NCI-H2227 (cell line): Measurements from ENCODE around the gene GRIN2A.

Experiments used
- DNase-seq: peaks from one replicate; lab custom pipeline; 2025; ENCODE audit not compliant: unreplicated experiment; lab: John Stamatoyannopoulos, UW

GRIN2A gene

DNA sequence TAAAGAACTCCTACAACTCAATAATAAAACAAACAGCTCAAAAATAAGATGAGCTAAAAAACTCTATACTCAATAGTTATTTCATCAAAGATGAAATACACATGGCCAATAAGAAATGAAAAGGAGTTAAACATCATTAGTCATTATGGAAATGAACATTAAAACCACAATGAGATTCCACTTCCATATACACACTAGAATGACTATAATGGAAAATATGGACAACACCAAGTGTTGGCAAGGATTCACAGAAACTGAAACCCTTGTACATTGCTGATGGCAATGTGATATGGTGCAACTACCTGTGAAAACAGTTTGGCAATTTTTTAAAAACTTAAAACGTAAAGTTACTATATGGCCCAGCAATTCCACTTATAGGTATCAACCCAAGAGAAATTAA, 91.4 kb downstream of the GRIN2A start:
- no peak for DNase-seq

DNA sequence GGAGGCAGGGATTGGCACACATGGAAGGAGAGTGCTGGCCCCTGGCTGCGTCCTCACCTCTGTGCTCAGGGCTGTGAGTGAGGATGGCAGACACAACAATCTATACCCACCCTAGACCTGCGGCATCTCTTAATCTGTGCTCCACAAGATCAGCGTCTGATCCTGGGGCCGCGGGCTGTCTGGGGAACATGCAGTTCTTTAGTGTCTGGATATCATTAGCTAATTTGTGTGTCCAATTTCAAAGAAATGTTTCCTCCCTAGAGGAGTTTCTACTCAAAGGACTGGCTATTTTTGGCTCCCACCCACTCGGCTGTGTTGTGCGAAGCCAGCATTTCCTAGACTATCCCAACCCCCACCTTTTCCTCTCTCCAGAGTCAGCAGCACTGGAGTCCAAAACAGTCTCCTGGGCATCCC, 93.8 kb downstream of the GRIN2A start:
- DNase-seq: no peak

DNA sequence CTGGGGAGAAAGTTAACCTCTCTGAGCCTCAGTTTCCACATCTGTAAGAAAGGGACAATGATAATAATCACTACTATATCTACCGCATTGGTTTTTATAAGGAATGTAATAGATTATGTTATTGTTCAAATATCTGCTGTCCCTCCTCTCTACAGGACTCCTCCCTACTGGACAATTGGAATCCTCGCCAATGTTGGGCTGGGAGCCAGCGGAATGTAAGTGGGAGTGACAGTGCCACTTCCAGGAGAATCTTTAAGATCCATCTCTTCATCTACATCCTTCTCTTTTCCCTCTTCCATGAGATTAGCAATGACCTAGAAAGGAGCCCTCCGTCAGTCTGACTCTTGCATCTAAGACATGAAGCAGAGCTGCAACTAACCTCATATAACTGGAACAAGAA, 95.1 kb downstream of the GRIN2A start:
- DNase-seq: no peak

DNA sequence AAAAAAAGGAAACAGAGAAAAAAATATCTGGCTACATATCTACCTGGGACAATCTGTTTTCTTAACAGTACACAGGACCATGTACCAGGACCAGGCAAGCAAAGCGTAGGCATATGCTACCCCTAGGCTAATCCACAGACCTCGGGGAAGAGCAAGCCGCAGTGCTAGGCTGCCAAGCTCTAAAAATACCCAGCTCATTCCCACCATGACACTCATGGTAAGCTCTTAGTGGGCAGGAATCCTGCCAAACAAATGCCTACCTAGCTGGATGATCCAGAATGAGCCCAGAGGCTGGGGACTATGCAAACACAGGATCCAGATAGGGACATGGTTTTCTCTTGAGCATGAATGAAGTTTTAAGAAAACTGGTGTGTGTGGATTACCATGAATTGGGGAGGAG, 95.6 kb downstream of the GRIN2A start:
- DNase-seq: no peak

DNA sequence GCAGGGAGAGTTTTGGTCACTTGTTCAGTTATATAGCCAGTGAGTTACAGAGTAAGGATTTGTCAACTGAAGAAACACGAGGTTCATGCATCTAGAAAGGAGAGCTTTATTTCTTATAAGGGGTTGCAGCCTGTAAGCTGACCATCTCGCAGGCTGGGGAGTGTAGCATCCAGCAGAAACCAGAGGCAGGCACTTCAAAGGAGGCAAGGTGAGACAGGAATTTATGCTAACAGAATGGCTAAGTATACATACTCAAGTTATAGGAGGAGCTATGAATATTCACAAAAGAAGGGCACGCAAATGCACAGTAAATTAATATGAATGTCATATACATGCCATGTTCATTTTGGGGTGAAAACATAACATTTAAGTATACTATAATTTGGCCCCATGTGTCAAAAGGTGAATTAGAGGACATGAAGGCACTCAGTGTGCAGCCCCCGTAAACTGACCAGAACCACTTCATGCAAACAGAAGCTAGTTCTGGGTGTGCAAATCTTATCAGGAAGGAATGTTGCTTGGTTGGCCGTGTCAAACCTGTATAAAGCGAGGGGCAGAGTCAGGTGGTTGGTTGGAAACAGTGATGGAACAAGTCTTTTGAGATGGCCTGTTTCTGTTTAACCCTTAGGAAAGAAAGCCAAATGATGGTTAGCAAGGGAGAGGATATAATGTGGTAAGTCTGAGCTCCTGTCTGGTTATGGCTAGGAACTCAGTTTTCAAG, 97.0 kb downstream of the GRIN2A start:
- no peak for DNase-seq

DNA sequence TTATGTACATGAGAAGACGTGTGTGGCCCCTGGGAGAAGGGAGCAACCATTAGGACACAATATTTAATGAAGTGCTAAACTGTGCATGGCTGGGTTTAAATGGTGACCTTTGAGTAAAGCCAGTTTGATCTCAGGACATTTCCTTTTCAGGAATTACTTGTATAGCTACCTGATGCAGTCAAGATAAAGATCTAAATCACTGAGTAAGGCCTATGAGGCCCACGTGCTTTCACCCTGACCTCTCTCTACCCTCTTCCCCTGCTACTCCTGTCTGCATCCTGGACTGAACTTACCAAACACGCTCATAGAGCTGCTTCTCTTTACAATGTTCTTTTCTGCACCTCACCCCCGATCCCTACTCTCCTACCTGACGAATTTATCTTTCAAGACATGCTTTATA, 98.9 kb downstream of the GRIN2A start:
- DNase-seq: no peak

DNA sequence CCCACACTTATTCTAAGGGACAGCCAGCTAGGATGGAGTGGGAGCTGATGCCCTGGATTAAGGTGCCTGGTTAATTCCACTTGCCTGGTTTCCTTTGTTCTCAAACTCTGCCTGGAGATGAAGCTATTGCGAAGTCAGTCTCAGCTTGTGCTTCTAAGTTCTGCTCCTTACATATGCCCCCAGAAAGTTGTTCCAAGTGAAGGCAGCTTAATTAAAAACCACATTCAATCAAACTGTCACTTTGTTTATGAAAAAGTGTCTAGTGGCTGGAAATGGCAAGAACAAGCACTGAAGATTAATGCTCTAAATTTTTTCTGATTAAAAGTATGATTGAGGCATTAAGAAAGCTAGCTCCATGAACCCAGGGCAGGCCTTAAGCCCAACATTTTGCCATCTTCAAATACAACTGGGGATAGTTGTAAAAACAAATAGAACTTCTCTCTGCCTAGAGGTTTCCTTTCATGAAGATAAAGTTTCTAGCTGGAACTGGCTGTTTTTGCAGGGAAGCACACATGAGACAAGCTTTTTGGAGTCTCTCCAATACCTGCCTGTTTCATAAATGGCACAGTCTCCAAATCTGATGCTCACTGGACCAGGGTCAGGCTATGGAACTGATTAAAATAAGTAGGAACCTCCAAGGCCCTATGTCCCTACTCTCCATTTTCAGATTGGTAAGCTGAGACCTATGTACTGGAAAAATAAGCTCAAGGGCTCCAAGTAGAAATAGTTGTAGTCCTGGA, 100.9 kb downstream of the GRIN2A start:
- DNase-seq: no peak

DNA sequence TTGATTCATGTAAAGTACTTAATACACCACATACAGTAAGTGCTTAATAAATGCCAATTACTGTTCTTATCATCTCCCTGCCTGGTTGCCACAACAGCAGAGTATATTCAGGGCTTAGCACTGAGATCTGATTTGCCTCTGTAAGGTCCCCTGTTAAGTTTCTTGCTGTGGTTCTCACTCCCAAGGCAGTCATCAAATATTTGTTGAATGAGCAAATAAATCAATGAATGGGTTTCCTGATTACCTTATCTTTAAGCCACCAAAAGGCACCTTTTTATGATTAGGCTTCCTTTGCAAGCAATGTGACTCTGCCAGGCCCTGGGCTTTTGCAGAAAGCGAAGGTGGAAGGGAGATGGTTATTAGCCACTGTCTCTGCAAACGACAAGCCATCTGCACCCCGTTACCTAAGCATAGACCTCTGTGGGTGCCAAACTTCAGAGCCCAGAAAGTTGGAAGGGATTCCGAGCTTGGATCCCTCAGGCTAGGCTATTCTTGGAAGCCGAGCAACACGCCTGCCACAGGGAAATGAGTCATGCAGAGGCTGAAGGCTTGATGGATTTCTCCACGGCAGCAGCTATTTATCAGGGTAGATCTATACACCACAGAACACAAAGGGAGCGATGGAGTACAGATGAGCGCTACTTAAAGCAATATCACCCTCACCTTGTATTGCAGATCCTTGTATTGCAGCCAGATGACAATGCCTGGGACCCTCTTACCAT, 102.0 kb downstream of the GRIN2A start:
- no peak for DNase-seq

DNA sequence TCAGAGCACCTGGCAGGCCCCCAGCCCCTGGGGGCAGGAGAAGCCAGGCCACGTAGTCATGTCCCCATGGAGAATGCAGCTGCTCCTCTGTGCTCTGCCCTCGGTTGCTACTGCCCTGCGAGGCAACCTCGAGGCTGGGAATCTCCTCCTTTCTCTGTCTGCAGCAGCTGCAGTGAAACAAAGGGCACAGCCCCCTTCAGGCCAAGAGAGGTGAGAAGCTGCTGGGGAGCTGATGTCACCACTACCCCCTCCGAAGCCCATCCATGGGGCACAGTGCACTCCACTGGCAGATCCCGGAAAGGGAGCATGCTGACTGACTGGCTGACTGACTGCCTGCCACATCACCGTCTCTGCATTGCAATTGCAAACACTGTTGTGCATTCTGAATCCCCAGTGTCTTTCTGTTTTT, 103.7 kb downstream of the GRIN2A start:
- no peak for DNase-seq

DNA sequence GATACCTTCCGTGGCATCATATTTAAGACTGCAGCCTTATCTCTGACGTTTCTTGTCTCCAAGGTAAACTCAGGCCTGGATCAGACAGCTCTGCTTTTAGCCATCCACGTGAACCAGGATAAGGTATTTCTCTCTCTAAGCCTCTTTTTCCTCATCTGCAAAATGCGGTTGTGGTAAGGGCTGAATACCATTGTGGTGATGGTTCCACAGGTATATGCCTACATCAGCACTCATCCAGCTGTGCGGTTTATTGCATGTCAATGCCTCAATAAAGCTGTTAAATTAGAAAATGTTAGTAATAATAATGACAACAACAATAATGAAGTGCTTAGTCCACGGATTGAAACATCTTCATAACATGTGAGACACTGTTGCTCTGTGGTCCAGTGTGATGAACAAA, 104.4 kb downstream of the GRIN2A start:
- no peak for DNase-seq

DNA sequence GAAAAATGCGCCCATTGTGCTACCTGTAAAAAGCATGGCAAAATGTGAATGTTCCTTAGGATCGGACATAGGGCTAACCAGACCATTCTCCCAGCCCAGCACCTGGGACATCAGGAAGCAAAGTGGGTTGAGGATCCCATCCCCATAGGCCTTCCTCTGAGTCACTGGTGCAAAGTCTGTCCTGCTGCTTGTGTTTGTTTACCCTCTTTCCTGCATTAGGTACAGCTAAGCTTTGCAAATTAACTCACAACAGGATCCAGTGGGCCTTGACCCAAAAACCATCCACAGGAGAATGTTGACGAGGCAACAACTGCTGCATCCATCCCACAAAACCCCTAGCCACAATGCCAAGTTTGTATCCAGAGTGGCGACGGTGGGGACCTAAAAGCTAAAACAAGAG, 106.2 kb downstream of the GRIN2A start:
- DNase-seq: no peak

DNA sequence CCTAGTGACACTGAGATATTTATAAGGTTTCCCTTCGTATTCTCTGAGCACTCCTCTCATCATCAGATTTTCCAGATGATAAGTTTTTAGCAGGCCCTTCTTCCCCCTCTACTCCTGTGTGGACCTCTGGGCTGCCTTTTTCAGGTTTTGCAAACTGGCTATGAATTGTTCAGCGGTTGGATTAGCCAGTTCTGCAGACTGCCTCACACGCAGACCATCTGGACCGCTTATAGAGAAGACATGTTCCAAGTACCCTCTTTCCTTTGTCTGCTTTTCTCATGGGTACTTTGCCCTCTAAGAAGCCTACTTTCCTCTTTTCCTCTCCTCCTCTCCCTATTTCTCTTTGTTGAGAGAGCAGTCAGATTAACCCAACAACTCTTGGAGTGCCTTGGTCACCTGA, 111.6 kb downstream of the GRIN2A start:
- DNase-seq: no peak

DNA sequence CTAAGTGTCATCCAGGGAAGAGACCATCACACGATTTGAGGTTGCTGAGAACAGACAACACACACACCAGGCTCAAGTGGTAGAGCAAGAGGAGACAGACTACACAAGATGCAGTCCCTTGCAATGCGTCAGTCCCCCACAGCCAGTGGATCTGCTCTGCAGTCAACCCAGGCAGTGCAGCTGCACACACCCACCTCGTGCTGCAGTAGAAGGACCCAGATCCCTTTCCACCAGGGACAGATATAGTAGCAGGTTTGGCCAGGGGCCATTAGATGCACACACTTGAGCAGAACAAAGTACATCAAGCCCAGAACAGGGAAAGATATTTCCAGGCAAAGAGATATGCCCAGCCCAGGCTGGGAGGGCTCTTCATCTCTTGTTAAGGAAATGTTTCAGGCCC, 112.9 kb downstream of the GRIN2A start:
- DNase-seq: no peak

DNA sequence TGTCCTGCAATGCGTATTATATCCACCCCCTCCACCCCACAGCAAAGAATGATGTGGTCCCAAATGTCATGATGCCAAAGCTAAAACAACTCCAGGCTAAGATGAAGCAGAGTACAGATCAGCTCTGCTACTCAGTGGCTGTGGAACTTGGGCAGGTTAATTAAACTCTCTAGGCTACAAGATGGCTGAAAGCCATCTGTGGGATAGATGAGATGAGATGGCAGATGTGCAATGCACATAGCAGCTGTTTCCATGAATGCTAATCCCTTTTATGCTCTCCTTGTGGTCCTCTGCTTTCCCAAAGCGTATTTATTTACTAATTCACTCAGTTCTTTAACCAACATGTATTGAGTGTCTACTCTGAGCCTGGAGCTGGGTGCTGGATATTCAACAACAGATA, 114.4 kb downstream of the GRIN2A start:
- no peak for DNase-seq

DNA sequence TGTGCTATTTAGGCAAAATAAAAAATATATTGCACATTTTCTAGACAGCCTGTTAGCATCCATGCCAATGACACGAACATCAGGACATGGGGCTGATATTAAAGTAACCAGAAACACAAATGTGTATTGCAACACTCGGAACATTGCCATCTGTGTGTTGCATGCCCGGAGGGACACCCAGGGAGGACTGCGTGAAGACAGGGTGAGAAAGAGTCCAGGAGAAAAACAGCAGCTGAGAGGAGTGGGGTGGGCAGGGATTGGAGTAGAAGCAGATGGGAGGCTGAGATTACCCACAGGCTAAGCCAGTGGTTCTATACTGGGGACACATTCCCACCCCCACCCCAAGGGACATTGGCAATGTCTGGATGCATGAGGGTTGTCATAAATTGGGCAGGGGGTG, 114.8 kb downstream of the GRIN2A start:
- no peak for DNase-seq

DNA sequence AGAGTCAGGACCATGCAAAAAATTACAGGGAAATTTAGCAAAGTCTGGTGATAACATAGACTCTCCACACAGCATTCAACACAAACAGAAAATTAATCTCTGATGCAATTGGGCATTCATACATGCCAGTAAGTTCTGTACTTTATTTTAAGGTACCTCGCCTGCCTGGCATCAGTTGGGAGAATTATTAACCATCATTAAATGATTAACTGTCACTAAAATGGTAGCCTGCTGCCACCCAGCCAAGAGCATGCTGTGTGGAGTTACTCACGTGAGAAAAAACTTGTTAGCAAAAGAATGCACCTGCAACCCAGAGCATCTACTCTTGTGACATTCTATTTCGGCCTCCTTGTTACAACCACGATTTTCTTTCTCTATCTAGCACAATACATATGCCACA, 117.2 kb downstream of the GRIN2A start:
- DNase-seq: no peak

DNA sequence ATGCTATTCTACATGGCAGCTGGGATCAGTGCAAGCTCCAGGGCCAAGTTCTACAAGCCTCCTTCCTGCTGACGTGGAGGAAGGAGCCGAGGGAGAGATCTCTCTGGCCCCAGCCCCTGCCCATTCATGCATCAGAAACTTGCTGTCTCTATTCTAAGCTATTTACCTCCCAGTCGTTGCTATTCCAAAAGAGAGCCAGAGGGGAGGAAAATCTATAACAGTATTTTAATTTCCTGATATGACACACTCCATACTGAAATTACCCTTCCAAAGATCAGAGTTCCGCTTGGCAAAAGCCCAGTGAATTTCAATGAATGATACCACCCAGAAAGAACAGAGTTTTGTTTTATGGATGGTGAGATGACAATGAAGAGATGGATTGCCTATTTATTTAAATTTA, 133.4 kb downstream of the GRIN2A start:
- no peak for DNase-seq

DNA sequence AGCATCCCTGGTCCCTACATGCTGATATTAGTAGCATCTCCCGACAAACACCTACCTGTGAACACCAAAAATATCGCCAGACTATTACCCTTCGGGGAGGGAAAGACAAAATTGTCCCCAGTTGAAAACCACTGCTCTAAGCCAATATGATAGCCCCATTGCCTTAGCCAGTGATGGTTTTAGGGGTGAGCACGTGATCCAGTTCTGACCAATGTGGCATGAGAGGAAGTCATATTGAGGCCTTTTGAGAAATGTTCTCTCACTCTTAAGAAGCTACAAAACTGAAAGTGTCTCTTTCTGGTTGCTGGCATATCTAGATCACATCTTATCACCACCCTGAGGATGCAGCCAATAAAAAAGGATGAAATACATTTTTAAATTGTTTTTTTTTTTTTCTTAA, 136.3 kb downstream of the GRIN2A start:
- no peak for DNase-seq

DNA sequence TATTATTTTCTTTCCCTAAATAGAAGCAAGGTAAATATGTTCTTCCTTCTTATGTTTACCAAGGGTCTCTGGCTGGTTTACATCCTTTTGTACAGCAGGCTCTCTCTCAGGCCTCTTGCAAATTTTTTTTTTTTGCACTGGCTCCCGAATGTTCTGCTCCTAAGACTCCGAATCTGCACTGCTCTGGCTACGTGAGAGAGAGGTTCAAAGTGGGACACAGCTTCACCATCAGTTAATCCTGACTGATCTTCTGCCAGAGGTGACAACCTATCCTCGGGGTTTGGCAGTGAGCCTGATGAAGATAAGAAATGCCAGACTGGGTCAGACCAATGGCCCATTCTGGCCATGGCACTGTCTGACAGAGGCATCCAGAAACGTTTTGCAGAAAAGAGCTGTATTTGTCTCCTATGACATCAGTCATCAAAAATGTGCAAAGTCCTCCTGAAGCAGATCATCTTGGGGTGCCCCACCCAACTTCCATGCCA, 136.9 kb downstream of the GRIN2A start:
- no peak for DNase-seq

DNA sequence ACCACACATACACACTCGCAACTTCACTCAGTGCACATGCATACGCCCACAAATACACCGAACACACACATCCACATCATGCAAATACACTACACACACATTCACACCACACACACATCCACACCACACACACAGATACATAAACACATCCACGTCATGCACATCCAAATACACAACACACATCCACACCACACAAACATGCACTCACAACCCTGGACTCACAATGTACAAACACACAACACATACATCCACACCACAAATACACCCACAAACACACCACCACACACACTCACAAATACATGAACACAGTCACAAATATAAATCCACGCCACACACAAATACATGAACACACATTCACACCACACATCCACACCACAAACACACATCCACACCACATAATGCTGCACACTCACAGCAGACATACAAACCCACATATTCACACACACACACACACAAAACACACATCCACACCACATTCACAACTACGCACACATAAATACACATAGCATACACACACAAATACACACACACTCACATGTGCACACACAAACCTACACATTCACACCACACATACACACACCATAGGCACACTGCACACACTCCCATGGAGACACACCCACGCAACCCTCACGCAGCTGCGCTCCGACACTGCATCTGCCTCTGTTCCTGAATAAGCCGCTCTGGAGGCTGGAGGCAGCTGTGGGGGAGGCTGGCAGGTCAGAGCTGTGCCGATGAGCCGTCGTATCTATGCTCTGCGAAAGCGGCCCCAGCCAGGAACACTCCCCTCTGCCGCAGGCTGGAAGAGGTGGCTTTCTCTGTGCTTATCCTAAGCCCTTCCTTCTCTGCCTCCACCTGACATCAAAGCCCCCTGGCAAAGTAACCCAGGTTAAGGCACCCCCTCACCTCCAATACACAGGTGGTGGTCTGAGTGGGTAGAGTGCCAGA, 141.8 kb downstream of the GRIN2A start:
- no peak for DNase-seq
